ENCODE measurements around the gene DDX25. TPM values are rescaled to one million over a fixed set of nuclear protein-coding genes. Genes with fewer than 3 reads are reported as not detected.
A peak's percentile ranks its signal among the peaks of the same experiment; 100 is the strongest.

The DDX25 gene
- total RNA-seq, 2 donors from 2014 or later: not detected

GRCh38 chr11:125946712-125947418 is 42.6 kb downstream of the DDX25 start:
- intact Hi-C loops (cut with DNase I): no loop called here
- no peak for DNase-seq (ENCODE audit: low spot score)

GRCh38 chr11:125947419-125948277 is 43.3 kb downstream of the DDX25 start:
- intact Hi-C loops (cut with DNase I): no loop called here
- DNase-seq (ENCODE audit: low spot score): no peak

DNA sequence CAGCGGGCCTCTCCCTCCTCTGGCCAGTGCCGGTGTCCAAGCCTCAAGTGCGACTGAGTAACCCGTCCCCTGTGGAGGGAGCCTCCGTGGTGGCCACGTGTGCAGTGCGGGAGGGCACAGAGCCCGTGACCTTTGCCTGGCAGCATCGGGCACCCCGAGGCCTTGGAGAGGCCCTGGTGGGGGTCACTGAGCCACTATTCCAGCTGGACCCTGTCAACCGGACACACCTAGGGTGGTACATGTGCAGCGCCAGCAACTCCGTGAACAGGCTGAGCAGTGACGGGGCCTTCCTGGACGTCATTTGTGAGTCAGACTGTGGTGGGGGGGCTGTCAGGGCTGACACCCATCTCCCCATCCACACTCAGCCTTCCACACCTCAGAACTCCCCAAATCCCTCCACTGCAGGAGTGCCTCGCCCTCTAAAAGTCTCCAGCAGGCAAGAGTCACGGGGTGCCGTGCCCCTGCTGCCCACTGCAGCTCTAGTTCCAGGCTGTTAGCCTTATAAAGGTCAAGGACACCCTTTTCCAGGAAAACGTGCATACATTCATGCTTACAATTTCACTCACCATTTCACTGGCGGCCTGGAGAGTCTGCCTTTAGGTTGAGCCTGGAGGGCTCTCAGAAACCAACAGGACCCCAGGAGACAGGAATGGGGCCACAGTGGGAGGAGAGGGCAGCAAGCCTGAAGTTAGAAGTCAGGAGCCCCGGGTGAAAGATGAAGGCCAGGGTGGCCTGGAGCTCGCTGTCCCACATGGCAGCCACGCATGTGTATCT is 44.2 kb downstream of the DDX25 start:
- DNase-seq (ENCODE audit: low spot score): no peak
- intact Hi-C loops (cut with DNase I): no loop called here

- peak; percentile 72 for DNase-seq (ENCODE audit: low spot score)
- intact Hi-C loops (cut with DNase I): no loop called here
These were observed 45.2 kb downstream of the DDX25 start for GRCh38 chr11:125949271-125950177.

GRCh38 chr11:125950178-125950490 is 45.8 kb downstream of the DDX25 start:
- intact Hi-C loops (cut with DNase I): no loop called here
- DNase-seq (ENCODE audit: low spot score): peak; percentile 74

- peak; percentile 88 for DNase-seq (ENCODE audit: low spot score)
- intact Hi-C loops (cut with DNase I): no loop called here
These were observed 46.7 kb downstream of the DDX25 start for GRCh38 chr11:125950696-125951651.

DNA sequence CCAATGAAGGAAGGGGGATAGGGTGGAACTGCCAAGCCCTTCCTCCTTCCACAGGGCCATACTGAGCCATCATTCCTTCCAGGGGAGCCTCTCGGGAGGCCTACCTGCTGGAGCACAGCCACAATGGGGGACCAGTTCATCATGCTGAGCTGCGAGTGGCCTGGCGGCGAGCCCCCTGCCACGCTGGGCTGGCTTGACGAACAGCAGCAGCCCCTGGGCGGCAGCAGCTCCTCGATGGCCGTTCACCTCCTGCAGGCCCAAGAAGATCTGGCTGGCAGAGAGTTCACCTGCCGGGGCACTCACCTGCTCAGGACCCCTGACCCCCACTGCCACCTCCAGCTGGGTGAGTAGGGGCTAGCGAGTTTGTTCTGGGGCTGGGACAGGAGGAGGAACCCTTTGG is 47.4 kb downstream of the DDX25 start:
- intact Hi-C loops (cut with DNase I): no loop called here
- DNase-seq (ENCODE audit: low spot score): peak; percentile 71

GRCh38 chr11:125952559-125952958 is 48.3 kb downstream of the DDX25 start:
- DNase-seq (ENCODE audit: low spot score): no peak
- intact Hi-C loops (cut with DNase I): no loop called here

- DNase-seq (ENCODE audit: low spot score): peak; percentile 84
- intact Hi-C loops (cut with DNase I): no loop called here
These were observed 48.7 kb downstream of the DDX25 start for GRCh38 chr11:125952973-125953372.

DNA sequence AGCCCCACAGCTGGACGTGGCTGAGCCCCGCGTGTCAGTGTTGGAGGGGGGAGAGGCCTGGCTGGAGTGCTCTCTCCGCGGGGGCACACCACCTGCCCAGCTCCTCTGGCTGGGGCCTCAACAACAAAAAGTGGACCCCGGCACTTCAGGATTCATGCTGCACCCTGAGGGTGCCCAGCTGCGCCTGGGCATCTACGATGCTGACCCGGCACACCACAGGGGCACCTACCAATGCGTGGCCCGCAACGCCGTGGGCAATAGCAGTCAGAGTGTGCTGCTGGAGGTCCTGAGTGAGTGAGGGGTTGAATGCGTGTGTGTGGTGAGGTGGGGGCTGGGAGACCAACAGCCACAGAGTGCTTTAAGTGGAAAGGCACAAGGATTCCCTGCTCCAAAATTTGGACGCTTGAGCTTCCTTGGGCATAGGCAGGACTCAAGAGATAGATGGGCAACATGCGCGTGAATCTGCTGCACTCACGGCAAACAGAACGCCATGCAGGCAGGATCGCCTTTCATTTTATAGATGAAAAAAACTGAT is 49.2 kb downstream of the DDX25 start:
- intact Hi-C loops (cut with DNase I): no loop called here
- DNase-seq (ENCODE audit: low spot score): no peak

DNA sequence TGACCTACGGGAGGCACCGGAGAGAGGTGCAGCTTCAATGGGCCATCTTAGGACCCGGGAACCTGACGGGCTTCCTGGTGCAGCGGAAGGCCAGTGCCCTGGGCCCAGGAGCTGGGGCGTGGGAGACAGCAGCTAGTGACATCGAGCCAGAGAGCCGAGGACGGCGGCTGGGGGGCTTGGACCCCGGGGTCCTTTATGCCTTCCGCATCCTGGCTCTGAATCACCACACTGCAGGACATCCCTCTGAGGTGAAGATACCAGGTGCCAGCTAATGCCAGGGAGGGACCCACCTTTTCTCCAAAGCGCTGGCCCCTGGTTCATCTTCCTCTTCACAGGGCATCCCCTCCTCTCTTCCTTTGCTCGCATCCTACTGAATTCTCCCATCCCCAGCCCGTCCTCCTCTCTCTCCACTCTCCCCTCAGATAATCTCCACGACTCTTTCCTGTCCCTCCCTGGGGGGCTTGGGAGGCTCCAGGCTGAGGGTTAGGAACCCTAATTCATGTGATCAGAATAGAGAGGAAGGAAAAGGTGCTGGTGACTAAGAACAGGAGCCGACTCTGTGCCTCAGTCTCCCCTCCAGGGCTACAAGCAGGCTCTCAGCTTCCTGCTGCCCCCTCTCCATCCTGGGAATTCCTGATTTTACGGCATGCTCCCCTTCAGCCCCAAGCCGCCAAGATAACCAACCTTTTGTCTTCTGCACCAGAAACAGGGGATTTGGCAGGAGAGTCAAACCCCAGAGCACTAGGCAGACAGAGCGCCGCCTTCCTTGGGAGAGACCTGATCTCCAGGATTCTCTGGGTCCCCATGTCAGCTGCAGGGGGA is 50.0 kb downstream of the DDX25 start:
- peak; percentile 69 for DNase-seq (ENCODE audit: low spot score)
- intact Hi-C loops (cut with DNase I): no loop called here

DNA sequence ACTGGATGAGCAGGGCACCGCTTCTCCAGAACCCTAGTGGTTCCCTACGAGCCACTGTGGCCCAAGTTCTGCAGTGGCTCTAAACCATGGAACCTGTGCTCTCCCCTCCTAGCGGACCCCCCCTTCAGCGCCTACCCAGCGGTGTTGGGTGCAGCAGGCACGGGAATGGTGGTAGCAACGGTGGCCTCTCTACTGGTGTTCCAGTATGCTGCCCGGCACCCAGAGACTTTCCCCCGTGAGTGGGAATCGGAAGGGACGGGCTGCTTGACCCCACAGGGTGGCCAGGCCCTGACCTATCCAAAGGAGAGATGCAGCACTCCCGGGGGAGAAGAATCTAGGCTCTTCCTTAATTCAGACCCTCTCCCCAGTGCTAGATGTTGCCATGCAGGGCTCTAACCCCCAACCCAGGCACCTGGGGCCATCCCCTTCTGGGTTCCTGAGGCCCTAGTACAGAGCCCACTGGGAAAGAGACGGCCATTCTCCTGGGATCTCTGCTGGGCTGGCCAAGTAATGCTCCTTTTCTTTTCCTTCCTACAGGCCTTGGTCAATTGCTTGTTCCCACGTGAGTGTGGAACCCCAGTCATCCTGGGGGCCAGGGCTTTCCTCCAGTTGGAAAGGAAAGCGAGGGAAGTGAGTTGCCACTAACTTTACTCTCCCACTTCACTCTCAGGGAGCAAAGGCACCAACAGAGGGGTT is 50.8 kb downstream of the DDX25 start:
- intact Hi-C loops (cut with DNase I): no loop called here

DNA sequence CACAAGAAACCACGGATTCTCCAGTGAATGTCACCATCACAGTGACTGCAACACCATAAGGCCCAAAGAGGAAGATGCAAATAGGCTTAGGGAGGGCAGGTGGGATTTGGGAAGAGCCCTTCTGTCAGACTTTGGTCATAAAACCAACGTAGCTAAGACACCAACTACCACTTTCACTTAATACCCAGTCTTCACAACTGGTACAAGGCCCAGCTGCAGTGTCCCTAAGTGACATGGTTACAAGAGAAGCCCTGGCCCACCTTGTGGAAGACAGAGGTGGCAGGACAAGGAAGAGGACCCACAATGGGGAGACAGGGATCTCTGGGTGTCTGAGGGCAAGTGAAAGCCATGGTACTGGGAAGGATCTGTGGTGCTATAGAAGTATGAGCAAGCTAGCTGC is 51.5 kb downstream of the DDX25 start:
- no peak for DNase-seq (ENCODE audit: low spot score)
- intact Hi-C loops (cut with DNase I): no loop called here

More for the DNA sequence above, 50.8 kb downstream of the DDX25 start:
- DNase-seq (ENCODE audit: low spot score): no peak

- intact Hi-C loops (cut with DNase I): no loop called here
- peak; percentile 88 for DNase-seq (ENCODE audit: low spot score)
These were observed 52.3 kb downstream of the DDX25 start for GRCh38 chr11:125956391-125957134.

GRCh38 chr11:125957618-125958332 is 53.5 kb downstream of the DDX25 start:
- intact Hi-C loops (cut with DNase I): no loop called here
- DNase-seq (ENCODE audit: low spot score): peak; percentile 77

Measured in posterior vena cava (tissue), 2 donors.